HG03442 (cell line): ENCODE results near the gene TIGD4.
"Not testable (repeated sequence)": the region's sequence is repeated elsewhere in the genome, so short reads cannot be mapped to it uniquely, and the experiment has no call there.

Experiments
- ATAC-seq: cut with Tn5 transposase; IDR thresholded peaks from one replicate; pipeline ENCODE4 v1.9.1; 2021; ENCODE audit warnings: mild to moderate bottlenecking, moderate library complexity; ENCODE audit not compliant: unreplicated experiment

TIGD4 gene

DNA sequence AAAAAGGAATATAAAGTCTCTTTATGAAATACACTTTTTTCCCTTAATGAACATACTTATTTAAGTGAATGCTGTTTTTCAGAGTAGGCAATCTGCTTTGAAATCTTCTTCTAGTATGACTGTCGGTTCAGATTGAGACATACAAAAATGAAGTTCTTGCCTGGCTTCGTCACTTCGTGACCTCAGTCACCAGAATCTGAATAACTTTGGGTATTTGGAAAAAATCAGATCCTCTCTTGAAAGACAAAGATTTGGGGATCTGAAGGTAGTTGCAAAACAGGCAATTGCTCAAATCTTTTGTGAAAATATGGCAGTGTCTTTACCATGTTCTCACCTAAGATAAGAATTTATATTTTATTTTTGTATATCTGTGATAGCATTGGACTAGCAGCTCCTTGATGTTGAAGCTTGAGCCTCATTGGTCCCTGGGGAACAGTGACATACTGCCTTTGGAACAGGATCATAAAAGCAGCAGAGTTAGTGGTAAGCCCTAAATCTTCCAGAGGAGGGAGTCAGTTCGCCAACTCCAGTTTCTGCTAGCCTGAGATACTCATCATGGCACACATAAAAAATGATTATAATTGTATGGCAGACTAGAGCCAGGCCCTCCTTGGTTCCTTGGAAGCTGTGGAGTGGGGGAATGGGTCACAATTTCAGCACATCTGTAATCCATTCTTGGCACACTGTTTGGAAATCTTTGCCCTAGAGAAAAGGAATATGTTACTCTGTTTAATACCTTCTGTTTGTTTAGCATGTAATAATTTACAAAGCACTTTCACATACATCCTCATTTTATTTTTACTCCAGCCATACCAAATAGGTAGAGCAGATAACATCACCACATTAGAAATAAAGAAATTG, 5.2 kb upstream of the TIGD4 start:
- no peak for ATAC-seq

DNA sequence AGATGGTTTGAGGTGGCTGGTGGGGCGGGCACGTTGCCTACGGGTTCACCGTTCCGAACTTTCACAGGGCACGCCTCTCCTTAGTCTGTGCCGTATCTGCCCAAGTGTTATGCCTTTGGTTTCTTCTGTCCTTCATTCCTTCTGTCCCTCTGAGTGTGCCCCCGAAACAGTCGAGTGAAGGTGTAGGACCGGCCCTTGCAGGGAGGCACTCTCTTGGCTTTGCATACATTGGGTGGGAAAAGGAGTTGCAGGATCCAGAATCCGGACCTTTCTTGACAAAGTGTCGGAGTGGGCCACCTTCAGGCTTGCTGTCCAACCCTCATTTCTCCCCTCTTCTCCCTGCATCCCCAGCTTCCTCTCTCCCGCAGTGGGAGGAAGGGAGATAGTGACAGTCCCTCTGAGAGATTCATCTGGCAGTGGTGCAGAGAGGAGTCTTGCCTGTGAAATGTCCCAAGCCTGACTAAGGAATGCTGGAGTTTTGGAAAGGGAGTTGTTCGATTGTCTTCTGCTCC, 793 bp upstream of the TIGD4 start:
- peak; percentile 22 for ATAC-seq

DNA sequence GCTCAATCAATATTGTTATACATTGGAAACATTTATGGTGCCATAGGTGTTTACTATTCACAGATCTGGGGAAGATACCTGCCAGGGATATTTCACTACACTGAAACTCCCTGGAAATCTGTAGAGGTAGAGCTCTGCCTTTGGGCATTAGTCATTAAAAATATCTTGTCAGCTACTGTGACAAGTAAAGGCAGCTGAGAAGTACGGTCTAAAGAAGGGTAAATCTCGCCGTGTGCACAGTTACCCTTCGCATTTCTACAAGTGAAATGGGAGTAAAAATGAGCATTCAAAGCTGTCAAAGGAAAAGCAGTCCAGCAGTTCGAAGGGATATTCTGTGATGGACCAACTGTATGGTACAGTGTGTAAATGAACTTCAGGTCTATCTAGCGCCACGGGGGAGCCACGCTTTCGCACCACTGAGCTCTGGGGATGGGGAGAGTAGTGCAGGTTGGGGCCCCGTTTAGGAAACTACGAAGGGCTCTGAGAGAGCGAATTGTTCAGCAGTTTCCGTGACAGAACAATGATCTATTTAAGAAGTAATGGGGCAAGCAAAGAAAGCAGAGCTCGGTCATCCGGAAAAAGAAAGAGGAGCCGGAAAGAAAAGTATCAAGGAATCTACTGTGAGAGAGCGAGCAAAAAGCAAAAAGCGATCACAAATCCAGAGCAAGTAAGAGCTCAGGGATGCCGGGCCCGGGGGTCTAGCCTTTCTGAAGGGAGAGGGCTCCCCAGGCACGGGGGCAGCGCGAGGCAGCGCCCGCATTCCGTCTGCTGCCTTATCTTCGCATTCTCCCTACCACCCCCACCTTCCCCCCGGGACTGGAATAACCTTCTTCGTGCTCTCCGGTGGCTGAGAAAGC, 646 bp downstream of the TIGD4 start:
- no peak for ATAC-seq

DNA sequence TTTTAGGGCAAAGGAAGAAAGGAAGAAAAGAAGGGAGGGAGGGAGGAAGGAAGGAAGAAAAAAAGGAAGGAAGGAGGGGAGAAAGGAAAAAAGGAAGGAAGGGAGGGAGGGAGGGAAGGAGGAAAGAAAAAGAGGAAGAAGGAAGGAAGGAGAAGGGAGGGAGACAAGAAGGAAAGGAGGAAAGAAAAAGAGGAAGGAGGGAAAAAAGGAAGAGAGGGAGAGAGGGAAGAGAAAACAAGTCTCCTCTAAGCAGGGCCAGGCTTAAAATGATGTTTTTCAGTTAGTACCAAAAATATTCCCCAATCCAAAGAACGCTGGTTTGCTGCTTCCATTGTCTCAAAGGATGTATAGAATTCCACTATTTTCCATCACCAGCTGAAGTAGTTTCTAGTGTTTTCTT, 2.0 kb downstream of the TIGD4 start:
- no peak for ATAC-seq

DNA sequence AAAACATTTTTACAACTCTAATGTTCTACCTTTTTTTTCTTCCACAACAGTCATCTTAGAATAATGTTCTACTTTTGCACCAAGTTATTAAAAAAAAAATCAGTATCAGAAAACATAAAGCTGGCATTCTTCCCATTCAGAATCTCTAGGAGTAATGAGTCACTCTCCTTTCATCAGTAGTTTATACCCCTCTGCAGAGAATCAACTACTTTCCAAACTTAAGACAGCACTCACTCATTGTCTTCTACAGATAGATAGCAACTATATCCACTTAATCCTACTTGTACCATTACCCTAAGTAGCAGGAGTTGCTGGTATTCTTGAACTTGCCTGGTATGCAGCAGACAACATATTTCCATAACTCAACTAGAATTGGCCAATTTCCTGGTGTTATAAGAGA, 3.2 kb downstream of the TIGD4 start:
- no peak for ATAC-seq

DNA sequence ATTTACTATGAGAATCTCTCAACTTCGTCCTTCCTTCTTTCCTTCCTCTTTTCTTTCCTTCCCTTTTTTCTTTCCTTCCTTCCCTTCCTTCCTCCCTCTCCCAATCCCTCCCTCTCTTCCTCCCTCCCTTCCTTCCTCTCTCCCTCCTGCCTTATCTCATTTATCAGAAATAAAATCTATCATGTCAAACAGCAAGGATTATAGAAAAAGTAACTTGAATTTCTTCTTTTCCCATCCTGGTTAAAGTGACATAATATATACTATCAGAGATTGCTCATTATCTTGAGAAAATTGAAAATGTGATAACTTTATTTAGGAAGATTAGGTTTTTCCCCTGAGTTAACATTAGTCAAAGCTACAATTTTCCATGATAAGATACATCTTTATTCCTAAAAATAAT, 5.6 kb downstream of the TIGD4 start:
- ATAC-seq = no peak

DNA sequence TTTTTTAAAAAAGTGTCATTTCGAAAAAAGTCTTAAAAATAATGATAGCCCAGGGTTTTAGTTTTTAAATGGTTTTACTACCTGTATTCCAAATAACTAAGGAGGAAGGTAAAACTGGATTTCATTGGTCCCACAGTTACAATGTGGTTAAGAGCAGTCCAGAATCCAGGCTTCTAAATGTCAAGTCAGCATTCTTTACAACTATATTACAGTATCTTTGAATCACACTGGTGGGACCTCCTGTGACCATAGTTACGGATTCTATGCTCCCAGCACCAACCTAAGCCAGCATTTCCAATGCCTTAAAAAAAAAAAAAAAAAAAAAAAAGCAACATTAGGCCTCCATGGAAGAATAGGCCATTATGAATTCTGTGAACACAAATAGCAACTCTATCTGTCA, 6.2 kb downstream of the TIGD4 start:
- no peak for ATAC-seq

DNA sequence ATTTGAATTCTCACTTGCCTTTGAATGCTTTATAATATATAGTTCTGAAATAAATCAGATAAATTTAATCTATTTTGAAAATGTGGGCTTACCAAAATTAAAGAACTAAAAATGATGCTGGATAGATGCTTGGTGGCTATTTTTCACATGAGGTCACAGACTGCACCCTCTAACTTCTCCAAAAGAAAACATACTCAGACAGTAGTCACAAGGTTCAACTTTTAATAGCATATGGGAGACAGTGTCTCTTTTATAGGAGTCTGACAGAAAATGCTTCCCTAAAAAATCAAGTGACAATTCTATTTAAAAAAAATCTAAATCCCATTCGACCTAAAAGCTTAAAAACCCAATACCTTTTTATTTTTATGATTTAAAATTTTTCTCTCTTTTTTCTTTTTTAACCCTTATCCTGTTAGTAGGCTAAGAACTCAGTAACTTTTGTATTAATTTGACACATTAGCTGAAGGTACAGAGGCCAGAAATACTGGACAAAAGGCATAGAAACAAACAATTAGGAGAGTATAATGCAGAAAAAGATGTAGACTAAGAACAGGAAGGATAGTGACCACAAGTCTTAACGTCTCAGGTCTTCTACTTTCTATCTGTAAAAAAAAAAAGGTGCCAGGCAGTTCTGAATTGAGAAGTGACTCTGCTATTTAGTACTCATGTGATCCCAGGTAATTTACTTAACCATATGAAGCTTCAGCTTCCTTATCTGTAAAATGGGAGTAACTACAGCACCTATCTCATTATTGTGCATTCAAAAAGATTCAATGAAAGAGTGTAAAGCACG, 7.6 kb downstream of the TIGD4 start:
- peak; percentile 88 for ATAC-seq

DNA sequence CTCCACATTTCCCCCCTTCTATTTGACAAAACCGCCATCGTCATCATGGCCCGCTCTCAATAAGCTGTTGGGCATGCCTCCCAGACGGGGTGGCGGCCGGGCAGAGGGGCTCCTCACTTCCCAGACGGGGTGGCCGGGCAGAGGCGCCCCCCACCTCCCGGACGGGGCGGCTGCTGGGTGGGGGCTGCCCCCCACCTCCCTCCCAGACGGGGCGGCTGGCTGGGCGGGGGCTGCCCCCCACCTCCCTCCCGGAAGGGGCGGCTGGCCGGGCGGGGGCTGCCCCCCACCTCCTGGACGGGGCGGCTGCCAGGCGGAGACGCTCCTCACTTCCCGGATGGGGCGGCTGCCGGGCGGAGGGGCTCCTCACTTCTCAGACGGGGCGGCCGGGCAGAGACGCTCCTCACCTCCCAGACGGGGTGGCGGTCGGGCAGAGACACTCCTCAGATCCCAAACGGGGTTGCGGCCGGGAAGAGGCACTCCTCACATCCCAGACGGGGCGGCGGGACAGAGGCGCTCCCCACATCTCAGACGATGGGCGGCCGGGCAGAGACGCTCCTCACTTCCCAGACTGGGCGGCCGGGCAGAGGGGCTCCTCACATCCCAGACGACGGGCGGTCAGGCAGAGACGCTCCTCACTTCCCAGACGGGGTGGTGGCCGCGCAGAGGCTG, 14.3 kb downstream of the TIGD4 start:
- not testable (repeated sequence) for ATAC-seq

DNA sequence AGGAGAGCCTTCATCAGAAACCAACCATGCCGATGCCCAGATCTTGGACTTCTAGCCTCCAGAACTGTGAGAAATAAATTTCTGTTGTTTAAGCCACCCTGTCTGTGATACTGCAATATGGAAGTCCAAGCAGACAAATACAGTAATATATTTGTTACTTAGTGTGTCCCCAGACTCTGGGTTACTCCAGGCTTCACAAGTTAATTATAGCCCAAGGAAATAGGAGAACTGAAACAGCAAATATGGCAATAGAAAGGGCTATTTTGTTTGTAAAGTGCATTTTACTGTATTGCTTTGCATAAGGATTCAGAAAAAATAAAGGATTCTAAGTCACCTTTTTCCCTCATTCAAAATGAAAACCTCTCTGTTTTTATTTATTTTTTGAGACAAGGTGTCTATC, 15.7 kb downstream of the TIGD4 start:
- no peak for ATAC-seq

DNA sequence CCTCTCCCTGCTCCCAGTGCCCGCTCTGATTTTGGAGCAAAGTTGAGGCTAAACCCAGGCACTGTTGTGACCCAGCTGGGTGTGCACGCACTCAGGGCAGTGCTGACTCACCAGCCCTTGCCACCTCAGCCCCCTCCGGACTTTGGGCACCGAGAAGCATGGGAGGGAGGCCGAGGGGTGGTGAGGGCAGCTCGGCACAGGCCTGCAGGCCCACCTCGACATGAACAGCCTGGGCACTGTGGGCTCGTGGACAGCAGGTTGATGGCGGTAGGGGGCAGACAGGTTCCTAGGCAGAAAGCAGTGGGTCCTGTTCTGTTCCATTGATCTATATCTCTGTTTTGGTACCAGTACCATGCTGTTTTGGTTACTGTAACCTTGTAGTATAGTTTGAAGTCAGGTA, 30.9 kb downstream of the TIGD4 start:
- ATAC-seq = no peak

DNA sequence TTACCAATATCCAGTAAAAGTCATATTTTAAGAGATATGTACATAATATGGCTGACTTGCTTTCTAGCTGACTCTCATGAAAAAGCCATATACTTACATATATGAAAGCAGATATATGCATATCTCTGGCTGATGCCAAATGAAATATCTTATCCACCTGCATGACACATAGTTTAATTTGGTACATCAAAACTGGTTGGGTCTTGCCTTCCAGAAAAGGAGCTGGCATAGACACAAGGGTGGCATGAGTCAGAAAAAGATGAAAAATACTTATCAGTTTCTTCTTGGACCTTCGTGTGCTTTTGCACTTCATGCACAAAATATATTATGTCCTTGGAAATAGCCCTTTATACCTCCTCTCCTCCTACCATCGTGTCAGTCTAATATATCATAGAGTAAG, 32.1 kb downstream of the TIGD4 start:
- ATAC-seq = no peak

DNA sequence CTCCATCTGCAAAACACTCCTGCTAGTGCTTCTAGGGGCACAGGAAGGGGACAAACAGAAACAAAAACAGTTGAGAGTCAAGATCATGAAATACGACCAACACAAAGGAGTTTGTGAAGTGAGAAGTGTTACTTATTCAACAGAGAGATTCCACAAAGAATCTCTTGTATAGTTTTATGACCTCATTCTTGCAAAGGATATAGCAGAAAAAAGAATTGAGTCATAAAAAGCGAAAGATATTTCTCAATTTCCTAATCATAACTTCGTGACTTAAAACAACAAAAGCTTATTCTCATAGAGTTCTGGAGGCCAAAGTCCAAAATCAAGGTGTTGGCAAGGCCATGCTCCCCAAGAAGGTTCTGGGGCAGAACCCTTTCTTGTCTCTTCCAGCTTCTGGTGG, 40.7 kb downstream of the TIGD4 start:
- no peak for ATAC-seq

DNA sequence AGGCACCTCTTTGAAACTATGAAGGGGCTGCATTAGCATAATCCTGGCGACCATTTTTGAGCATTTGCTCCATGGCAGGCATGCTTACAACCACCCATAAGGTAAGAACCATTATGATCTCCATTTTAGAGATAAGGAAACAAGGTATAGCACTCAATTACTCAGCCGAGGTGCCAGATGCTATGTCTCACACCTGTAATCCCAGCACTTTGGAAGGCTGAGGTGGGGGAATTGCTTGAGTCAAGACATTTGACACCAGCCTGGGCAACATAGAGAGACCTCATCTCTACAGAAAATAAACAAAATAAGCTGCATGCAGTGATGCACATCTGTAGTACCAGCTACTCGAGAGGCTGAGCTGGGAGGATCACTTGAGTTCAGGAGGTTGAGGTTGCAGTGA, 43.6 kb downstream of the TIGD4 start:
- no peak for ATAC-seq

DNA sequence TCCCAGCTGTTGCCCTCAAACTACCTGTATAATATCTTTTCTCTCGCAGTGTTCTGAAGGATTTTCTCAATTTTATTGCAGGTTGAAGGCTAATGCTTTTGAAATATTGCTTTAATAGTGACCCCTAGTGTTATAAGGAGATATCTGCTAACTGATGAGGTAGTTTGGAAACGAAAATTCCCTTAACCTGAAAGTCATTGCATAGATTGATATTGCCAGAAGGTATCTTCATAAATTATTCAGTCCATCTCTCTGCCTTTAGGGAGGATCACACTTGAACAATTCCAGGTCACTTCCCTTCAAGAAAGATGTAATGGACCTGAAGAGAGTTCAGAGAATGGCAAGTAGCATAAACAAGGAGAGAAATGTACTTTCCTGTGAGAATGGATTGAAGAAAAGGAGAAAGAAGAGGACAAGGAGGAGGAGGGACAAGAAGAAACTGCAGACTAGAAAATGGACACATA, 44.1 kb downstream of the TIGD4 start:
- ATAC-seq = no peak

DNA sequence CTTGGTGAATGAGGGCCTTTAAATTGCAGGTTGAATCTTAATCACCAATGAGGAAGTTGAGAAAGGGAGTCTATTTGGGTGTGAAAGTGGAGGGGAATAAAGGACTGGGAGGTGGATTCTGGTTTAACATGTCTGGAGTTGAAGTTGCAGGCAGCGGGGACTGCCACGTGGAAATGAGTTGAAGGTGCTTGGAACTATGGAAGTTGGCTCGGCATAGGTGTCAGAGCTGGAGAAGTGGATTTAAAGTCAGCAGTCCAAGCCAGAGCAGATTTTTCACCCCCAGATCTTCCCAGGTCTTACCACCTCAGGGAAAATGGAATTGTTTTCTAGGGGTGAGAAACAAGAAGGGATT, 44.9 kb downstream of the TIGD4 start:
- no peak for ATAC-seq

DNA sequence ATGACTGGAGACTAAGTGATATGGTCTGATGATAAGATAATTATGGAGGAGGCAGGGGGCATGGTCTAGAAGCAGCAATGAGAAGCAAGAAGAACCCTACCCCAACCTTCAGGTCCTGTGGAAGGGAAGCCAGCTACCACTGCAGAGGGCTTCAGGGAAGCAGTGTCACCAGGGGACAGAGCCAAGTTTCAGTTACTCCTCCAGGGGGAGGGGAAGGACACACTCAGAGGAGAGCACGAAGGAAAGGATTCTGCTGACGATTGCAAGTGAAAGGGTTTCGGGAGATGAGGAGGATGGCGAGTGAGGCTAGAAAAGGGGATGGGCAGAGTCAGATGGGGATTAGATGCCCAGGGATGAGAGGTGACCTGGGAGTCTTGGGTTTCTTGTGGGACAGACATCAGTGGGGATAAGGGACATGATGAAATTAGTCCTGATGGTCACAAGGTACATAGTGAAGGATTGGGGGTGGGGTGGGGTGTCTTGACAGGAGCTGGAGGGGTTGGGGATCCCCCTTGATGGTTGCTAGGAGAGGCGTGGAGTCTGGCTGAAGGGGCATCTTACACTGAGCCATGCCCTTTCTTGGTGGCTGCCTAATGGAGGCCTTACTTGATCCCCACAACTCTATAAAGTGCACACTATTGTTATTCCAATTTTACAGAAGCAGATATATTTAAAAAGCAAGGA, 45.4 kb downstream of the TIGD4 start:
- no peak for ATAC-seq

DNA sequence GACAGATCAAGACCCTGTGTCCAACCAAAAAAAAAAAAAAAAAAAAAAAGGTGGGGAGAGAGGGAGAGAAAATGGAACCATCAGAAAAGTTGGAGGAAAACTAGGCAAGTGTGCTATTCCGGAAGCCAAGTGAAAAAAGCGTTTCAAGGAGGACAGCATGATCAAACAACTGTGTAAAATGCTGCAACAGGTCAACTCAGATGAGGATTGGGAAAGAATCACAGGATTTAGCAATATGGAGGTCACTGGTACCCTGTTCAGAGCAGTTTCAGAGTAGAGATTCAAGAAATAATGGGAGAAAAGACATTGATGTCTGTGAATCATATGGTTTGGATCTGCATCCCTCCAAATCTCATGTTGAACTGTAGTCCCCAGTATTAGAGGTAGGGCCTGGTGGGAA, 47.5 kb downstream of the TIGD4 start:
- ATAC-seq = no peak

DNA sequence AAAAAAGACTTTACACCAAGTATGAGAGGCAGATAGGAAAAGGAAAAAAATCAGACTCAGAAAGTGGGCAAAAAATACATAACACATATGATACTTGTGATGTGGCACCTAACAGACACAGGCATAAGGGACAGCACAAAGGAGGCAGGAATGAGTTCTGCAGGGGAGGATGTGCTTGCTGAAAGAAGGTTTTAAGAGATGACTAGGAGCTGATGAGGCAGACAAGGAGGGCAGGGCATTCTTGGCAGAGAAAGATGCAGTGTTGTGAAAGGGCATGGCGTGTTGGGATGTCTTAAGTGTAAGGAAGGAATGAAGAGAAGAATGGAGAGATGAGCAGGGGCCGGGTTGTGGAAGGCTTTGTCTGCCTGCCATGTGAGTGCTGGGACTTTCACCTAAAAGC, 50.1 kb downstream of the TIGD4 start:
- ATAC-seq = no peak

DNA sequence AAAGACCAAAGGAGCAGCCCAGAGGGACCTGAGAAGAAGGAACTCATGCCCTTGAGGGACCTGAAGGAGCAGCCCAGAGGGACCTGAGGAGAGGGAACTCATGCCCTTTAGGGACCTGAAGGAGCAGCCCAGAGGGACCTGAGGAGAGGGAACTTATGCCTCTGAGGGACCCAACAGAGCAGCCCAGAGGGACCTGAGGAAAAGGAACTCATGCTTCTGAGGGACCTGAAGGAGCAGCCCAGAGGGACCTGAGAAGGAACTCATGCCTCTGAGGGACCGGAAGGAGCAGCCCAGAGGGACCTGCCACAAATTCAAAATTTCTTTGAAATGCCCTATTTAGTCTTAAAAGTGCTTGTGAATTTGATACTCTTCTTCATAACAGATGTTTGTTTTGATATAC, 51.2 kb downstream of the TIGD4 start:
- ATAC-seq = no peak
